ENCODE results near the gene SGF29. TPM values are rescaled to one million over a fixed set of nuclear protein-coding genes. Genes with fewer than 3 reads are reported as not detected.
"Not testable (repeated sequence)": the region's sequence is repeated elsewhere in the genome, so short reads cannot be mapped to it uniquely, and the experiment has no call there.

The SGF29 gene
- total RNA-seq, 1 donor = 18.4 TPM

DNA sequence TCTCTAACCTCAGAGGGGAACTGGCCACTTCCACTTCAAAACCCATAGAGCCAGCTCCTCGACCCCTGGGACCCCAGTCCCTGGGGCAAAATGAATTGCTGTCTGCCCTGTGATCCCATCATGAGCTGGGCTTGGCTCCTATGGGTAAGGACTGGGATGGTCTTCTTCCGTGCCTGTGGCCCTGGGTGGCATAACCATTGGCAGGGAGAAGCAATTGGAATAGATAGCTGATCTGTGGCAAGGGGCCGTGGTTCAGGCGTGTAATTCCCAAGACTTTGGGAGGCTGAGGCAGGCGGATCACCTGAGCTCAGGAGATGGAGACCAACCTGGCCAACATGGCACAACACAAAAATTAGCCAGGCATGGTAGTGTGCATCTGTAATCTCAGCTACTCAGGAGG is 38.8 kb downstream of the SGF29 start:
- Histone ChIP-seq H3K4me1 (ENCODE audit: insufficient read depth, low read length) (peaks cover 6% of the 10 kb centered on the region), H3K27me3 (ENCODE audit: insufficient read depth, low read length) (no peaks in the 10 kb centered on the region)

DNA sequence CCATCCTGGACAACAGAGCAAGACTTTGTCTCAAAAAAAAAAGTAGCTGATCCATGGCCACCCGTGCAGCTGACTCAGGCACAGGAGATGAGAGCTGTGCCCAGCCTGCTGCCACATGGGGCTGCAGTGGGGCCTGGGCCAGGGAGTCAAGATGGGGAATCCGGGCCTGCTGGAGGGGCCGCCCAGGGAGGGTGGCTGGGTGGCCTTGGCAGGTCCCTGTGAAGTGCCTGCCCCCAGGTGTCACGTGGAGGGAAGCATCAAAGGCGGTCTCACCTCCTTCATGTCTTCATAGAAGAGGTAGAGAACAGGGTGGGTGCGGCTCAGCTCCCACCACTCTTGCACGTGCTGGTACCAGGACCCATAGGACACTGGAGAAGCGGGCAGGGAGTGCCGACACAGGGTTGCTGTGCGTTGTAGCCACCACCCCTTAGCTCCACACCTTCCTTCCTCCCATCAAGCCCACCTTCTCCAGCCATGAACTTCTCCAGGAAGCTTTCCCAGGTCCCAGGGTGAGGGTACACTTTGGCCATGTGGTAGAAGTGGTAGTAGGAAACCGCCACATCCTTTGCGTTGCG is 39.3 kb downstream of the SGF29 start:
- H3K9me3 ChIP-seq (ENCODE audit: low read depth, low read length) = no peaks in the 10 kb centered on the region
- peaks cover 6% of the 10 kb centered on the region for H3K4me1 ChIP-seq (ENCODE audit: insufficient read depth, low read length)
- no peak overlapping the region for H3K4me3 ChIP-seq (ENCODE audit: low read length)
- H3K27me3 ChIP-seq (ENCODE audit: insufficient read depth, low read length) = no peaks in the 10 kb centered on the region

More for the DNA sequence above, 38.8 kb downstream of the SGF29 start:
- Histone ChIP-seq H3K9me3 (ENCODE audit: low read depth, low read length) (no peaks in the 10 kb centered on the region), H3K4me3 (ENCODE audit: low read length) (no peak overlapping the region)

DNA sequence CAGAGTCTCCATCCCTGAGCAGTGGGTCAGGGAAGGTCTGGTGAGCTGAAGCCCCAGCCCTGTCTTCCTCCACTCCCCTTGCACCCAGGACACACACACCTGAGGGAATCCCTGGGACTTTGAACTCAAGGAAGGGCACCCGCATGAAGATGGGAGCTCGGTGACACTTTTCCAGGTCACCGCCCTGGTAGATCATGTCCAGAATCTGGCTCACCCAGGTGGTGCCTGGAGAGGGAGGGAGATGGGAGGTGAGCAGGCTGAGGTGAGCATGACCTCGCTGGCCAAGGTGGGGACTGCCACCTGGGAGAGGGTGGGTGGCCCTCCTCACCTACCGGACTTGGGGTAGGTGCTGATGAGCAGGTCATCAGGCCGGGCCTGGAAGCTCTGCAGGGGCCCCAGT is 41.7 kb downstream of the SGF29 start:
- not testable (repeated sequence) for H3K27me3 ChIP-seq (ENCODE audit: insufficient read depth, low read length); H3K9me3 ChIP-seq (ENCODE audit: low read depth, low read length); H3K4me3 ChIP-seq (ENCODE audit: low read length); H3K4me1 ChIP-seq (ENCODE audit: insufficient read depth, low read length)

DNA sequence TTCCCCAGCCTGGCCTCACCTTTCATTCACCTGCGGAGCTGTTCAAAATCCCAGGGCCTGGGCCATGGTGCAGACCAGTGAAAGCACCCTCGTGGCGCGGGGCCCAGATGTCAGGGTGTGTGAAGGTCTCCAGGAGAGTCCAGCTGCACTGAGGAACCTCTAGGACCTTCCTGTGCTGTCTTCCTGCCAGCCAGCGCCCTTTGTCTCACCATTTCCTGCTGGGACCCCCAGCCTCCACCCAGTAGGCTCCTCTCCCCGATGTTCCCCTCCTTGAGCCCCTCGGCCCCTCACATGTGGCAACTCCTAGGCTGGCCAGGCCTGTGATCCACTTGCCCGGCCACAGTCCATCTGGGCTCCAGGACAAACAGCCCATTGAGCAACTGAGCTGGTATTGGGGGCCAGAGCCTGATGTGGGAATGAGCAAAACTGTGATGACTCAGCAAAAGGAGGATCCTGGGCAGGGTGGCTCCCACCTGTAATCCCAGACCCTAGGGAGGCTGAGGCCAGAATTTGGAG is 42.5 kb downstream of the SGF29 start:
- no peaks in the 10 kb centered on the region for H3K9me3 ChIP-seq (ENCODE audit: low read depth, low read length)
- no peaks in the 10 kb centered on the region for H3K27me3 ChIP-seq (ENCODE audit: insufficient read depth, low read length)
- peaks cover 6% of the 10 kb centered on the region for H3K4me1 ChIP-seq (ENCODE audit: insufficient read depth, low read length)
- no peak overlapping the region for H3K4me3 ChIP-seq (ENCODE audit: low read length)

DNA sequence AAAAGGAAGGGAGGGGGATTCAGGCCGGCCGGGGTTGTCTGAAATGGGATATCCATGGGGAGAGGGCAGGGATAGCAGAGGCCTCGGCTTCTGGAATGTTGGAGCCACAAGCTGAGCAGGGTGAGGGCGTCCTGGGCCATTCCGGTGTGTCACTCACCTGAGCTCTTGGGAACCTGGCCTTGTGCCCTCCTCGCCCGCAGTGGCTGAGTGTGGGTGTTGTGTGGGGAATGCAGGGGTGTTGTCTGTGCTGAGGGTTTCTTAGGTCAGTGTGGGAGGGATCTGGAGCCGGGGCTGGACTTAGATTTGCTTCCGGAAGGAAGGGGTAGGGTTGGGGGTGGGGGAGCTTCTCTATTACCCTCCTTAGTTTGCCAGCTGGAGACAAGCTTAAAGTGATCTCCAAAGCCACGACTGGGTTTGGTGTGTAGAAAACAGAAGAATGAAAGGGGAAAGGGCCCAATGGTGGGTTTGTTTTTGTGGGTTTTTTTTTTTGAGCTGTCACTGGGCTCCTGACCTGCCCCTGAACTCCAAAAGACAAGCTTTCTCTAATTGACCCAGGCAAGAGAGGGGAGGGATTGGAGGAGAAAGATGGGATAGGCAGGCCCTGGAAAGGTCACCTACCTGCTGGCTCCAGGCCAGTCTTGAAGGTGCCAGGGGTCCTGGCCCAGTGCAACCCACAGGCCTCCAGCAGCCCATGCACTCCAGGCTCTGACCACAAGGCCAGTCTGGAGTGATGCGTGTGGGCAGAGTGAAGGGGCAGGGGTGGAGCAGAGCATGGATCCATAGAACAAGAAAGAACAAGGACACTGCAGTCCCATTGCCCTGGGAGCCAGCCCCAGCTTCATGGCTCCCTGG is 43.3 kb downstream of the SGF29 start, which contains the start of gene SULT1A2:
Gene SULT1A2 (minus strand): TSS at position 211 of the 852 bp plus-strand sequence. CDS start 1,120 bp downstream, outside the sequence.
- no peaks in the 10 kb centered on the region for H3K27me3 ChIP-seq (ENCODE audit: insufficient read depth, low read length)
- no peaks in the 10 kb centered on the region for H3K9me3 ChIP-seq (ENCODE audit: low read depth, low read length)
- no peak within 1 kb of the TSS for H3K4me3 ChIP-seq (ENCODE audit: low read length)
- H3K4me1 ChIP-seq (ENCODE audit: insufficient read depth, low read length) = peaks cover 6% of the 10 kb centered on the region

DNA sequence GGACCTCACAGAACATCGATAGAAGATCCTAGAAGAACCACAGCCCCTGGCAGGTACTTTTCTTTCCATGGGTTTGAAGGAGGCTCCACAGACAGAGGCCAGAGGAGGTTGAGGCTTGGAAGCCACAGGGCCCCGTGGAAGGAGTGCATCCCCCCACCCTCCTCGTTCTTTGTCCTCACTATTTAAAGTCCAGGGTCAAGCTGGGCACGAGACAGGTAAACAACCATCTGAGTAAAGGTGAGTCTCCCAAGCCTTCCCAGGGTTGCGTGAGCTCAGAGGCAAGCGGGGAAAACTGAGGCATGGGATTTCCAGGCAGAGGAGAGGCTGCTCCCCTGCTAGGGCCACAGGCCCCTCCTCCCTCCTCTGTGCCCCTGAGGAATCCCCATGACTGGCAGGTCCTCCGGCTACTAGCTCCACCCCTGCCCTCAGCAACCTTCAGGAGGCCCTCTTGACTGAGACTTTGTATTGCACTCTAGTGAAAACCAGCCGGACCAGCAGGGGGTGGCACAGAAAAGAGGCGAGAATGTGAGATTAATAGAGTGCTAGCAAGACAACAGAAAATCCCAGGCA is 44.1 kb downstream of the SGF29 start:
- no peaks in the 10 kb centered on the region for H3K27me3 ChIP-seq (ENCODE audit: insufficient read depth, low read length)
- H3K4me1 ChIP-seq (ENCODE audit: insufficient read depth, low read length) = peaks cover 6% of the 10 kb centered on the region
- H3K9me3 ChIP-seq (ENCODE audit: low read depth, low read length) = no peaks in the 10 kb centered on the region
- no peak overlapping the region for H3K4me3 ChIP-seq (ENCODE audit: low read length)

DNA sequence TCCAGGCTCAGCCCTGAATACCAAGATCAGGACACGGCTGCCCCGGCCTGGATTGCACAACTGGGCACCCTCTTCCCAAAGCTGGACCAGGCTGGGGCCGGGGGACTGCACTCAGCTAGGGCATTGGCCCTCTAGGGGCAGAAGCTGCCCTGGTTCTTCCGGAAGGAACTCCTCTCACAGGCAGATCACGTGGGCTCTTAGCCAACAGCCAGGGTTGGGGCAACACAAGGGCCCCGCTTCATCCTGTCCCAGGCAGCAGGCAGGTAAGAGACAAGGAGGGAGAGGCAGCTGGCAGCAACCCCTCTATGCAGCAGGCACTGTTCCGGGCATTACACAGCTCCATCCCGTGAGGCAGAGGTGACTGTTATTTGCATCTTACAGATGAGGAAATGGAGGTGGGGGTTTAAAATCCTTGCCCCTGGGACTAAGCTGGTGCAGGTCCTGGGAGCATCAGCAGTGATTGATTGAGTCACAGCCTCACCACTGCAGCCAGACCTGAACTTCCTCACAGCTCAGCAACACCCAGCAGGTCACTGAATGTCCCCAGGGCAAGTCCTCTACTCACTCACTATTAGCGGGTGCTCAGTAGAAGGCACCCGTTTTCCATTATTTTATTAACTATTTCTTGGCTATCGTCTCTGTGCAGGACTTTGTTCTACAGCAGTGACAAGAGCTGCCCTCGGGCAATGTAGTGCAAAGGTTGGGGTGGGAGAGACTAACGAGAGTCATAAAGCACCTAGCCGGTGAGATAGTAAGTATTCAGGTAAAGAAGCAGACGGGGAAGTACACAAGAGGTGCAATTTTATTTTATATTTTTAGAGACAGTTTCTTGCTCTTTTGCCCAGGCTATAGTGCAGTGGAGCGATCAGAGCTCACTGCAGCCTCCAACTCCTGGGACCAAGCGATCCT is 45.9 kb downstream of the SGF29 start:
- not testable (repeated sequence) for H3K27me3 ChIP-seq (ENCODE audit: insufficient read depth, low read length); H3K9me3 ChIP-seq (ENCODE audit: low read depth, low read length); H3K4me3 ChIP-seq (ENCODE audit: low read length); H3K4me1 ChIP-seq (ENCODE audit: insufficient read depth, low read length)

DNA sequence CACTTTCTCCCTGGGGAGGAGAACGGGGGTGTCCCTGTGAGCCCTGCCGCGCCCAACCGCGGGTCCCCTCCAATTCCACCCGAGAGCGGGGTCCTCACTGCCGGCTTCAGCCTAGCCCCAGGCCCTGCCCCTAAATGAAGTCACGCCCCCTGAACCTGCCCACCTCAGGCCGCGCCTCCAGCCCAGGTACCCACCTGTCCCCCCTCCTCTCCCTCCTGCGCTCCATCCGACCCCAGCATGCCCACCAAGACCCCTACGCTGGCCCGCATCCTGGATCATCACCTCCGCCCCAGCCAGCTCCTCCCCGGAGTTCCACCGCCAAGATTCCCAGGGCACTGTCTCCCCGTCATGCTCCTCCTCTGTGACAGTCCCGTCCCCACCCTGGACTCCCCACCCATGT is 47.2 kb downstream of the SGF29 start:
- not testable (repeated sequence) for H3K4me1 ChIP-seq (ENCODE audit: insufficient read depth, low read length); H3K9me3 ChIP-seq (ENCODE audit: low read depth, low read length); H3K27me3 ChIP-seq (ENCODE audit: insufficient read depth, low read length); H3K4me3 ChIP-seq (ENCODE audit: low read length)

DNA sequence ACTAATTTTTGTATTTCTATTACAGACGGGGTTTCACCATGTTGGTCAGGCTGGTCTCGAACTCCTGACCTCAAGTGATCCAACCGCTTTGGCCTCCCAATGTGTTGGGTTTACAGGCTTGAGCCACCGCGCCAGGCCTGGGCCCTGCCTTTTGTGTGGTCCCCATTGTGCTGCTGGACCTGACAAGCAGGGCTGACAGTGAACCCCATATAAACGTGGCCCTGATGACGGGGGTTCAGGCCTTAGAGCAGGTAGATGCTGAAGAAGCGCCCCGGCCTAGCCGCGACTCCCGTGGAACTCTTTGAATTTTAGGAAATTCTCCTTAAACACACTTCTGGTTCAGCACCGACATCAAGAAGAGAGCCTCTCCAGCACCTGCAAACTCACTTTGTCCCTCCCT is 47.9 kb downstream of the SGF29 start:
- H3K4me1 ChIP-seq (ENCODE audit: insufficient read depth, low read length) = not testable (repeated sequence)

DNA sequence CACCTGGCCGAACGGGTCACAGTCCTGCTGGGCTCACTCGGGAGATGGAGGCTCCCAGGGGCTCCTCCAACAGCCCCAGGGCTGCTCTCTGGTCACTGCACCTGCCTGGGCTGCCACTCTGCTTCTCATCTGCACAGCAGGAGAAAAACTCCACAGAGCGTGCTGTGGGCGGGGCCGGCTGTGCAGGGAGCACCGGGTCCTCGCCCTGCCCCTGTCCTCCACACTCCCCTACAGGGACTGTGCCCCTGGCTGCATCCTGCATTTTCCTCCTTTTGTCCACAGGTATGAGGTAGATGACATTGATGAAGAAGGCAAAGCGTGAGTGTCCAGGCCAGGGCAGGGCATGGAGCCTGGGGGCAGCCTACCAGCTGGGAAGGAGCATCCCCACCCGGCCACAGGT is 48.3 kb downstream of the SGF29 start:
- not testable (repeated sequence) for H3K4me3 ChIP-seq (ENCODE audit: low read length); H3K27me3 ChIP-seq (ENCODE audit: insufficient read depth, low read length); H3K4me1 ChIP-seq (ENCODE audit: insufficient read depth, low read length); H3K9me3 ChIP-seq (ENCODE audit: low read depth, low read length)

More for the DNA sequence above, 47.9 kb downstream of the SGF29 start:
- not testable (repeated sequence) for H3K27me3 ChIP-seq (ENCODE audit: insufficient read depth, low read length); H3K9me3 ChIP-seq (ENCODE audit: low read depth, low read length); H3K4me3 ChIP-seq (ENCODE audit: low read length)

DNA sequence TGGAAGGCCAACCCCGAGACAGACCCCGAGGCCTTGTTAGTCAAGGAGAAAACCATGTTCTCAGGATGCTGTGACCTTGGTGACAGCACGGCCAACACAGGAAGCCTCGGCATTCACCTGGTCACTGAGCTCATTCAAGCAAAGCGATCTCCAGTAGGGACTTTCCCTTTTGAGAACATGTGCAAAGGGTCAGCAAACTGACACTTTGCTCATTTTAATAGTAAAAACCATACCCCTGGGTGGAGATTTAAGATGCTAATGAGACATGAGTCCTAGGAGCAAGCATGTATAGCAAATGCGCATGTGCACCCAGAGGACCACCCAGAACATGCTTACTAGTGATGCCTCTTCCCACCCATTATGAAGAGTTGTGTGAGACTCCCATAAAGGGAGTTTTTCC is 48.8 kb downstream of the SGF29 start:
- Histone ChIP-seq H3K4me3 (ENCODE audit: low read length) (no peak overlapping the region), H3K27me3 (ENCODE audit: insufficient read depth, low read length) (no peaks in the 10 kb centered on the region), H3K9me3 (ENCODE audit: low read depth, low read length) (no peaks in the 10 kb centered on the region)

DNA sequence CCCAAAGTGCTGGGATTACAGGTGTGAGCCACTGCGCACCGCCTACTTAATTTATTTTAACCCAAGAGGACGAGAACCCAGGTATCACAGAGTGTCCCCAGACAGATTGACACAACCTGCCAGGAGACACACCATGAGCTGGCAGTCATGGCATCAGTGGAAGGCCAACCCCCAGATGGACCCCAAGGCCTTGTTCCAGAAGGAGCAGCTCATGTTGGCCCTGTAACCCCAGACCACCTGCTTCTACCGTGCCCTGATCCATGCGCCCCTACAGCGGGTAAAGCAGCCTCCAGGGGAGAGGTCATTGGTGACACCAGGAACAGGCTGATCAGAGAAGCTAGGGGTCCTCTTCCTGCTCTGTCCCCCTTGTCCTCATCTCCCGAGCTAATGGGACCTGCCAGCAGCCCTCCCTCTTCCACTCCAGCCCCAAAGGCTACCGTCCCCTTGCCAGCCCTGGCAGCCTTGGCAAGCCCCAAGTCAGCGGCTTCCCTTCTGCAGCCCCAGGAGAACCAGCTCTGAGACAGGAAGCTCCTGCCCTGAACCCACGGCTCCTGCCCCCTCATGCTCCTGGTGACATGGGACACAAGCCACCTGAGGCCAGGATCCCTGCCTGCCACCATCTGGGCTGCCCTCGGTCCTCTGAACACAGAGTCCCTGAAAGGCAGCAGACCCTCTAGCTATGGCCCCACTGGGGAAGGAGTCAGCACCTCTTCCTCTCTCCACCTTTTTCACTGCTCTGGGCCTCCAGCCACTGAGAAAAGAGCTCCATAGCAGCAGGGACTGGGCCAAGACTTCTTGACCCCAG is 49.9 kb downstream of the SGF29 start:
- no peaks in the 10 kb centered on the region for H3K27me3 ChIP-seq (ENCODE audit: insufficient read depth, low read length)
- no peaks in the 10 kb centered on the region for H3K9me3 ChIP-seq (ENCODE audit: low read depth, low read length)
- peaks cover 8% of the 10 kb centered on the region for H3K4me1 ChIP-seq (ENCODE audit: insufficient read depth, low read length)
- H3K4me3 ChIP-seq (ENCODE audit: low read length) = no peak overlapping the region

More for the DNA sequence above, 48.8 kb downstream of the SGF29 start:
- H3K4me1 ChIP-seq (ENCODE audit: insufficient read depth, low read length) = peaks cover under 1% of the 10 kb centered on the region

DNA sequence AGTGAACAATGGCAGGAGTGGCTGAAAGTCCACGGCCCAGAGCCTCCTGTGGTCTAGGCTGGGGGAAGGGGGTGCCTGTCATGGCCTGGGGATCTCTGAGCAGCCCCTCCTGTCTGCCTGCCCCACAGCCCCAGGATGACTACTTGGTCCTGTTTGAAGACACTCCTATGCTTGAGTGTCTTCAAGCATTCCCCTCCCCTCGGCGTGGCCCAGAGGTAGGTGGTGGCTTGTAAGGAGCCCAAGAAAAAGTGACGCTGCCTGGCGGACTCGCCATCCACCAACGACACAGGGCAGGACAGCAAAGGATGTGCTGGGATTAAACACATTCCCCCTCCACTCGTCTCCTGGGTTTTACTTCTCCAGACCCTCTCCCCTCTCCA is 50.5 kb downstream of the SGF29 start:
- H3K9me3 ChIP-seq (ENCODE audit: low read depth, low read length) = no peaks in the 10 kb centered on the region
- no peak overlapping the region for H3K4me3 ChIP-seq (ENCODE audit: low read length)
- peaks cover 14% of the 10 kb centered on the region for H3K4me1 ChIP-seq (ENCODE audit: insufficient read depth, low read length)
- no peaks in the 10 kb centered on the region for H3K27me3 ChIP-seq (ENCODE audit: insufficient read depth, low read length)

Measured in mononuclear cell (primary cell).